Measurements from ENCODE around the gene GLO1.

GLO1 gene

GRCh38 chr6:38702558-38703397 is at the start of gene GLO1:
TSS of gene GLO1 (minus strand) at chr6:38703145. CDS start at chr6:38703054, 91 bp downstream.
- Histone ChIP-seq H3K9me3 (replicated peaks in 1 of 11) (peaks cover 28 to 42% (median 38%) of the 10 kb centered on the region in 11 experiments), H3K4me3 (peak within 1 kb of the TSS; percentile 69 to 87 (median 79)), H4K20me1 (peaks cover 0 to 4% (median 0%) of the 10 kb centered on the region in 11 experiments; a peak in 5 of 22 replicates), H3K27me3 (no peaks in the 10 kb centered on the region), H3K4me2 (peak within 1 kb of the TSS; percentile 74 to 94 (median 85)), H3K4me1 (peaks cover 0 to 14% (median 5%) of the 10 kb centered on the region in 10 experiments; a peak in 10 of 20 replicates), H3K9ac (peak within 1 kb of the TSS; percentile 90 to 95 (median 93)), H3K36me3 (peaks cover 16 to 40% (median 30%) of the 10 kb centered on the region in 11 experiments), H3K27ac (peak within 1 kb of the TSS; percentile 83 to 95 (median 93))
- TF ChIP-seq Cebpa-rat (IDR thresholded peaks at IDR 0.05) = no peak

- Histone ChIP-seq H3K4me2 (no peak overlapping the region), H3K9me3 (replicated peaks in 1 of 11) (no peaks in the 10 kb centered on the region), H3K27me3 (no peaks in the 10 kb centered on the region), H3K4me1 (no peaks in the 10 kb centered on the region), H3K9ac (no peak overlapping the region), H3K27ac (no peak overlapping the region), H4K20me1 (no peaks in the 10 kb centered on the region), H3K4me3 (no peak overlapping the region), H3K36me3 (no peaks in the 10 kb centered on the region)
- no peak for TF ChIP-seq Cebpa-rat (IDR thresholded peaks at IDR 0.05)
These were observed 48.1 kb upstream of the GLO1 start for GRCh38 chr6:38750968-38751615.

GRCh38 chr6:38749473-38749872 is 46.5 kb upstream of the GLO1 start:
- H3K4me1 ChIP-seq = no peaks in the 10 kb centered on the region
- TF ChIP-seq Cebpa-rat (IDR thresholded peaks at IDR 0.05) = no peak

GRCh38 chr6:38739532-38739931 is 36.6 kb upstream of the GLO1 start:
- no peaks in the 10 kb centered on the region for H3K27me3 ChIP-seq

More at GRCh38 chr6:38749473-38749872, 46.5 kb upstream of the GLO1 start:
- Histone ChIP-seq H3K4me2 (no peak overlapping the region), H4K20me1 (no peaks in the 10 kb centered on the region), H3K4me3 (no peak overlapping the region), H3K9me3 (replicated peaks in 1 of 11) (no peaks in the 10 kb centered on the region), H3K9ac (no peak overlapping the region), H3K27ac (no peak overlapping the region), H3K36me3 (no peaks in the 10 kb centered on the region), H3K27me3 (no peaks in the 10 kb centered on the region)

GRCh38 chr6:38738261-38738660 is 35.3 kb upstream of the GLO1 start:
- H3K4me3 ChIP-seq = no peak overlapping the region
- no peak overlapping the region for H3K4me2 ChIP-seq
- no peak overlapping the region for H3K27ac ChIP-seq
- peaks cover 3 to 14% (median 10%) of the 10 kb centered on the region in 11 experiments; a peak in 11 of 22 replicates for H3K9me3 ChIP-seq (replicated peaks in 1 of 11)
- no peaks in the 10 kb centered on the region for H4K20me1 ChIP-seq
- no peaks in the 10 kb centered on the region for H3K4me1 ChIP-seq
- TF ChIP-seq Cebpa-rat (IDR thresholded peaks at IDR 0.05) = no peak
- H3K9ac ChIP-seq = no peak overlapping the region
- no peaks in the 10 kb centered on the region for H3K27me3 ChIP-seq
- H3K36me3 ChIP-seq = no peaks in the 10 kb centered on the region

More at GRCh38 chr6:38739532-38739931, 36.6 kb upstream of the GLO1 start:
- Histone ChIP-seq H3K4me1 (no peaks in the 10 kb centered on the region), H4K20me1 (no peaks in the 10 kb centered on the region), H3K36me3 (no peaks in the 10 kb centered on the region), H3K9ac (no peak overlapping the region), H3K9me3 (replicated peaks in 1 of 11) (peaks cover 3 to 14% (median 10%) of the 10 kb centered on the region in 11 experiments; a peak in 11 of 22 replicates), H3K4me2 (no peak overlapping the region), H3K4me3 (no peak overlapping the region), H3K27ac (no peak overlapping the region)
- TF ChIP-seq Cebpa-rat (IDR thresholded peaks at IDR 0.05) = no peak

GRCh38 chr6:38736951-38737350 is 34.0 kb upstream of the GLO1 start:
- Histone ChIP-seq H3K36me3 (no peaks in the 10 kb centered on the region), H3K9ac (no peak overlapping the region), H3K27ac (no peak overlapping the region), H4K20me1 (no peaks in the 10 kb centered on the region), H3K9me3 (replicated peaks in 1 of 11) (peaks cover 3 to 14% (median 10%) of the 10 kb centered on the region in 11 experiments; a peak in 11 of 22 replicates), H3K4me1 (no peaks in the 10 kb centered on the region), H3K4me3 (no peak overlapping the region), H3K27me3 (no peaks in the 10 kb centered on the region), H3K4me2 (no peak overlapping the region)
- TF ChIP-seq Cebpa-rat (IDR thresholded peaks at IDR 0.05) = no peak

GRCh38 chr6:38730140-38730862 is 27.4 kb upstream of the GLO1 start:
- Histone ChIP-seq H3K4me2 (no peak overlapping the region), H3K9me3 (replicated peaks in 1 of 11) (peaks cover 0 to 6% (median 5%) of the 10 kb centered on the region in 11 experiments; a peak in 8 of 22 replicates), H3K27me3 (no peaks in the 10 kb centered on the region), H3K9ac (no peak overlapping the region), H3K4me3 (no peak overlapping the region), H3K4me1 (no peaks in the 10 kb centered on the region), H3K36me3 (no peaks in the 10 kb centered on the region), H4K20me1 (no peaks in the 10 kb centered on the region), H3K27ac (no peak overlapping the region)
- TF ChIP-seq Cebpa-rat (IDR thresholded peaks at IDR 0.05) = no peak

GRCh38 chr6:38728203-38728602 is 25.3 kb upstream of the GLO1 start:
- Histone ChIP-seq H3K4me3 (no peak overlapping the region), H3K9ac (no peak overlapping the region), H3K9me3 (replicated peaks in 1 of 11) (no peaks in the 10 kb centered on the region), H3K27ac (no peak overlapping the region), H4K20me1 (no peaks in the 10 kb centered on the region), H3K27me3 (no peaks in the 10 kb centered on the region), H3K4me1 (no peaks in the 10 kb centered on the region), H3K4me2 (no peak overlapping the region), H3K36me3 (no peaks in the 10 kb centered on the region)
- no peak for TF ChIP-seq Cebpa-rat (IDR thresholded peaks at IDR 0.05)
